ENCODE results near the gene TIMP1. TPM values are rescaled to one million over a fixed set of nuclear protein-coding genes. Genes with fewer than 3 reads are reported as not detected.

The TIMP1 gene
- total and polyA plus RNA-seq, 2 experiments from 2014 or later = 39.0 to 117 TPM

DNA sequence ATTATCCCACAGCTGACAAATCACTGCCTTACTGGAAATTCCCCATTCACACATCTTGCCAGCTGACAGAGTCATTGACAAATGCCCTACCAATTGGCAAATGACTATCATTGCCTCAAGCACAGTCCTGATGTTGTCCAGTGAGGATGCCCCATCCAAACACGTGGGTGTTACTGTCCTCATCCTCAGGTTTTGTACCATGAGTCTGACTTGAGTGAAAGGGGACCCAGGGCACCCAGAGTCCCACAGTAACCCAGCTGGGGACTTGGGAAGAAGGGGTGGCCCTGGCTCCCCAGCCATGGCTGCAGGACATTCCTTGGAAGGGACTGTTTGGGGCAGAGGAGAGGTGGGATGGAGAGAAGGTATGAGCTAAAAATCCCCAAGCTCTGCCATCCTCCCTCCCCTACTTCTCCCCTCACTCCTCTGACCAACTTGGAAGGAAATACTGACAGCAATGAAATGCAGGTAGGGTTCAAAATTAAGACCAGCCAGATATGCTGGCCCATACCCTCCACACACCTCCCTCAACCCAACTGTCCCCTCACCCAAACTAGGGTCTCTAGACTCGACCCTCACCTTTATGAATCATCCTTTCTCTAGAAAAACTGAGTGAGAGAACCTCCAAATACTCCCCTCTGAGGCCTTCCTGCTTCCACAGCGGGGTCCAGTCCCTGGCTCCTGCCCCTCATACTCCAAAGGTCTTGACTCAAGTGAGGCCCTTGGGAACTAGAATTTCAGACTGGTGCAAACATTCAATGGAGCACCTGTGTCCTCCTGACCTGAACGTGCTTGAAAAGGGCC, 5.1 kb downstream of the TIMP1 start:
- no peak overlapping the region for H3K27ac Mint-ChIP-seq
- H3K9me3 Mint-ChIP-seq = no peaks in the 10 kb centered on the region
- Histone ChIP-seq H3K9me2 (ENCODE audit: insufficient read depth) (no peaks in the 10 kb centered on the region), H4K20me1 (replicated peaks; ENCODE audit: insufficient read depth) (no peaks in the 10 kb centered on the region), H3F3A (replicated peaks; ENCODE audit: low read depth) (no peaks in the 10 kb centered on the region), H3K27ac (ENCODE audit: low read depth) (no peak overlapping the region), H3K27me3 (ENCODE audit: insufficient read depth) (no peaks in the 10 kb centered on the region), H3K79me2 (replicated peaks; ENCODE audit: insufficient read depth) (no peaks in the 10 kb centered on the region), H3K4me1 (ENCODE audit: insufficient read depth) (no peaks in the 10 kb centered on the region), H3K4me3 (no peak overlapping the region), H3K4me2 (no peak overlapping the region), H3K36me3 (ENCODE audit: insufficient read depth) (no peaks in the 10 kb centered on the region), H2AFZ (no peak overlapping the region)
- H3K4me1 Mint-ChIP-seq = peaks cover 12% of the 10 kb centered on the region
- H3K27me3 Mint-ChIP-seq (ENCODE audit: insufficient read depth, low read depth, poor library complexity) = peaks cover 14% of the 10 kb centered on the region
- DNase-seq (ENCODE audit: low spot score) (no peak), ATAC-seq (no peak)
- H3K4me3 Mint-ChIP-seq = no peak overlapping the region
- TF ChIP-seq, protein P1, sequence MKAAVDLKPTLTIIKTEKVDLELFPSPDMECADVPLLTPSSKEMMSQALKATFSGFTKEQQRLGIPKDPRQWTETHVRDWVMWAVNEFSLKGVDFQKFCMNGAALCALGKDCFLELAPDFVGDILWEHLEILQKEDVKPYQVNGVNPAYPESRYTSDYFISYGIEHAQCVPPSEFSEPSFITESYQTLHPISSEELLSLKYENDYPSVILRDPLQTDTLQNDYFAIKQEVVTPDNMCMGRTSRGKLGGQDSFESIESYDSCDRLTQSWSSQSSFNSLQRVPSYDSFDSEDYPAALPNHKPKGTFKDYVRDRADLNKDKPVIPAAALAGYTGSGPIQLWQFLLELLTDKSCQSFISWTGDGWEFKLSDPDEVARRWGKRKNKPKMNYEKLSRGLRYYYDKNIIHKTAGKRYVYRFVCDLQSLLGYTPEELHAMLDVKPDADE (IDR thresholded peaks at IDR 0.05) = no peak
- TF ChIP-seq NANOG (IDR thresholded peaks at IDR 0.05; ENCODE audit: borderline replicate concordance) = no peak
- peaks cover 5% of the 10 kb centered on the region; the same call in 1 of the 3 replicates for H3K36me3 Mint-ChIP-seq (ENCODE audit: low read depth)

DNA sequence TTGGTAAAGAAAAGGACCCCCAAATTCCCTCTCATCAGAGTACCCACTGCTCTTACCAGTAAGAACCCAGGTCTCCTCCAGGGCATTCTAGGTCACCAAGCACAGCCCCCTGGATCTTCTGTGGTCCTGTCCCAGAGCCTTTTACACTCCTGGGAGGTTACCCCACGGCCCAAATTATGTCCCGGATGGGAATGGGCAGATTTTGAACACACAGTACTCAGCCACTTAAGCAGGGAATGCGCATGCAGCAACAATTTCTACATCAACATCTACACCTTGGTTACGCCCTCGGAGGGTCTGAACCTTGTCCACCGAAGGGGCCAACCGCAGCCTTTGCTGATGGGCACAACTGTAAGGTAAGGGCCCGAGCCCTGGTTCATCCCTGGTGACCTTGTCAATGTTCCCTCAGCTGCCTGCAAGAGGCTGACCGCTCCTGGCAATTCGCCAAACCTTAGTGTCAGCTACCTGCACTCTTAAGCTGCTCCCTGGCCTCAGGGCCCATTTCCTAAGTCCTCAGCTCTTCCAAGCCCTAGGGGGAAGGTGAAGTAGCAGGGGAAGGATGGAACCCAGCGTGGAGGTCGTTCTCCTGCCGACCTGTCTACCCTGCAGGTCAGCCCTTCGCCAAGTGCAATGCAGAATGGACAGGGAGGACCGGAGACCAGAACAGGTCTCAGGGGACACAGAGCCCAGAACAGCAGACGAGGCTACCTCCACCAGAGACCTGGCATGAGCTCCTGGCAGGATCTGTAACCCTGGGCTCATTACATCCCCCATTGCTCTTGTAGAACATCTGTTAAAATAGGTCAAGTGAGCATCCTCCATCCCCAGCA, 5.9 kb downstream of the TIMP1 start:
- ATAC-seq (no peak), DNase-seq (ENCODE audit: low spot score) (no peak)
- Histone ChIP-seq H3K36me3 (ENCODE audit: insufficient read depth) (no peaks in the 10 kb centered on the region), H2AFZ (no peak overlapping the region), H3K4me2 (no peak overlapping the region), H3K79me2 (replicated peaks; ENCODE audit: insufficient read depth) (no peaks in the 10 kb centered on the region), H3K9me2 (ENCODE audit: insufficient read depth) (no peaks in the 10 kb centered on the region), H3F3A (replicated peaks; ENCODE audit: low read depth) (no peaks in the 10 kb centered on the region), H4K20me1 (replicated peaks; ENCODE audit: insufficient read depth) (no peaks in the 10 kb centered on the region), H3K27me3 (ENCODE audit: insufficient read depth) (no peaks in the 10 kb centered on the region), H3K4me3 (no peak overlapping the region), H3K4me1 (ENCODE audit: insufficient read depth) (no peaks in the 10 kb centered on the region), H3K27ac (ENCODE audit: low read depth) (no peak overlapping the region)
- Mint-ChIP-seq H3K9me3 (no peaks in the 10 kb centered on the region), H3K36me3 (ENCODE audit: low read depth) (peaks cover 5% of the 10 kb centered on the region; the same call in 1 of the 3 replicates), H3K27ac (no peak overlapping the region), H3K4me1 (peaks cover 12% of the 10 kb centered on the region), H3K27me3 (ENCODE audit: insufficient read depth, low read depth, poor library complexity) (peaks cover 14% of the 10 kb centered on the region), H3K4me3 (no peak overlapping the region)
- TF ChIP-seq POLR2AphosphoS5 (IDR thresholded peaks at IDR 0.05; ENCODE audit: low read depth) (no peak), EZH2phosphoT487 (IDR thresholded peaks at IDR 0.05; ENCODE audit: unreplicated experiment) (no peak), CREB1 (CRISPR knock-in tag; IDR thresholded peaks at IDR 0.05; ENCODE audit: low read depth) (no peak), NANOG (IDR thresholded peaks at IDR 0.05; ENCODE audit: borderline replicate concordance) (no peak), ZNF114 (CRISPR knock-in tag; IDR thresholded peaks at IDR 0.05) (no peak)
- TF ChIP-seq, protein P1 (IDR thresholded peaks at IDR 0.05) = no peak
- TF ChIP-seq, protein P2, sequence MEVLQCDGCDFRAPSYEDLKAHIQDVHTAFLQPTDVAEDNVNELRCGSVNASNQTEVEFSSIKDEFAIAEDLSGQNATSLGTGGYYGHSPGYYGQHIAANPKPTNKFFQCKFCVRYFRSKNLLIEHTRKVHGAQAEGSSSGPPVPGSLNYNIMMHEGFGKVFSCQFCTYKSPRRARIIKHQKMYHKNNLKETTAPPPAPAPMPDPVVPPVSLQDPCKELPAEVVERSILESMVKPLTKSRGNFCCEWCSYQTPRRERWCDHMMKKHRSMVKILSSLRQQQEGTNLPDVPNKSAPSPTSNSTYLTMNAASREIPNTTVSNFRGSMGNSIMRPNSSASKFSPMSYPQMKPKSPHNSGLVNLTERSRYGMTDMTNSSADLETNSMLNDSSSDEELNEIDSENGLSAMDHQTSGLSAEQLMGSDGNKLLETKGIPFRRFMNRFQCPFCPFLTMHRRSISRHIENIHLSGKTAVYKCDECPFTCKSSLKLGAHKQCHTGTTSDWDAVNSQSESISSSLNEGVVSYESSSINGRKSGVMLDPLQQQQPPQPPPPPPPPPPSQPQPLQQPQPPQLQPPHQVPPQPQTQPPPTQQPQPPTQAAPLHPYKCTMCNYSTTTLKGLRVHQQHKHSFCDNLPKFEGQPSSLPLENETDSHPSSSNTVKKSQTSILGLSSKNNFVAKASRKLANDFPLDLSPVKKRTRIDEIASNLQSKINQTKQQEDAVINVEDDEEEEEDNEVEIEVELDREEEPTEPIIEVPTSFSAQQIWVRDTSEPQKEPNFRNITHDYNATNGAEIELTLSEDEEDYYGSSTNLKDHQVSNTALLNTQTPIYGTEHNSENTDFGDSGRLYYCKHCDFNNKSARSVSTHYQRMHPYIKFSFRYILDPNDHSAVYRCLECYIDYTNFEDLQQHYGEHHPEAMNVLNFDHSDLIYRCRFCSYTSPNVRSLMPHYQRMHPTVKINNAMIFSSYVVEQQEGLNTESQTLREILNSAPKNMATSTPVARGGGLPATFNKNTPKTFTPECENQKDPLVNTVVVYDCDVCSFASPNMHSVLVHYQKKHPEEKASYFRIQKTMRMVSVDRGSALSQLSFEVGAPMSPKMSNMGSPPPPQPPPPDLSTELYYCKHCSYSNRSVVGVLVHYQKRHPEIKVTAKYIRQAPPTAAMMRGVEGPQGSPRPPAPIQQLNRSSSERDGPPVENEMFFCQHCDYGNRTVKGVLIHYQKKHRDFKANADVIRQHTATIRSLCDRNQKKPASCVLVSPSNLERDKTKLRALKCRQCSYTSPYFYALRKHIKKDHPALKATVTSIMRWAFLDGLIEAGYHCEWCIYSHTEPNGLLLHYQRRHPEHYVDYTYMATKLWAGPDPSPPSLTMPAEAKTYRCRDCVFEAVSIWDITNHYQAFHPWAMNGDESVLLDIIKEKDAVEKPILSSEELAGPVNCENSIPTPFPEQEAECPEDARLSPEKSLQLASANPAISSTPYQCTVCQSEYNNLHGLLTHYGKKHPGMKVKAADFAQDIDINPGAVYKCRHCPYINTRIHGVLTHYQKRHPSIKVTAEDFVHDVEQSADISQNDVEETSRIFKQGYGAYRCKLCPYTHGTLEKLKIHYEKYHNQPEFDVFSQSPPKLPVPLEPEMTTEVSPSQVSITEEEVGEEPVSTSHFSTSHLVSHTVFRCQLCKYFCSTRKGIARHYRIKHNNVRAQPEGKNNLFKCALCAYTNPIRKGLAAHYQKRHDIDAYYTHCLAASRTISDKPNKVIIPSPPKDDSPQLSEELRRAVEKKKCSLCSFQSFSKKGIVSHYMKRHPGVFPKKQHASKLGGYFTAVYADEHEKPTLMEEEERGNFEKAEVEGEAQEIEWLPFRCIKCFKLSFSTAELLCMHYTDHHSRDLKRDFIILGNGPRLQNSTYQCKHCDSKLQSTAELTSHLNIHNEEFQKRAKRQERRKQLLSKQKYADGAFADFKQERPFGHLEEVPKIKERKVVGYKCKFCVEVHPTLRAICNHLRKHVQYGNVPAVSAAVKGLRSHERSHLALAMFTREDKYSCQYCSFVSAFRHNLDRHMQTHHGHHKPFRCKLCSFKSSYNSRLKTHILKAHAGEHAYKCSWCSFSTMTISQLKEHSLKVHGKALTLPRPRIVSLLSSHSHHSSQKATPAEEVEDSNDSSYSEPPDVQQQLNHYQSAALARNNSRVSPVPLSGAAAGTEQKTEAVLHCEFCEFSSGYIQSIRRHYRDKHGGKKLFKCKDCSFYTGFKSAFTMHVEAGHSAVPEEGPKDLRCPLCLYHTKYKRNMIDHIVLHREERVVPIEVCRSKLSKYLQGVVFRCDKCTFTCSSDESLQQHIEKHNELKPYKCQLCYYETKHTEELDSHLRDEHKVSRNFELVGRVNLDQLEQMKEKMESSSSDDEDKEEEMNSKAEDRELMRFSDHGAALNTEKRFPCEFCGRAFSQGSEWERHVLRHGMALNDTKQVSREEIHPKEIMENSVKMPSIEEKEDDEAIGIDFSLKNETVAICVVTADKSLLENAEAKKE (CRISPR knock-in tag; IDR thresholded peaks at IDR 0.05) = no peak

Data from GM23338 (cell line).